ENCODE results near the gene IRF2BP1. TPM values are rescaled to one million over a fixed set of nuclear protein-coding genes. Genes with fewer than 3 reads are reported as not detected.

The IRF2BP1 gene
- total and polyA plus RNA-seq, 8 donors, result 10.0 to 21.5 (median 14.7) TPM

DNA sequence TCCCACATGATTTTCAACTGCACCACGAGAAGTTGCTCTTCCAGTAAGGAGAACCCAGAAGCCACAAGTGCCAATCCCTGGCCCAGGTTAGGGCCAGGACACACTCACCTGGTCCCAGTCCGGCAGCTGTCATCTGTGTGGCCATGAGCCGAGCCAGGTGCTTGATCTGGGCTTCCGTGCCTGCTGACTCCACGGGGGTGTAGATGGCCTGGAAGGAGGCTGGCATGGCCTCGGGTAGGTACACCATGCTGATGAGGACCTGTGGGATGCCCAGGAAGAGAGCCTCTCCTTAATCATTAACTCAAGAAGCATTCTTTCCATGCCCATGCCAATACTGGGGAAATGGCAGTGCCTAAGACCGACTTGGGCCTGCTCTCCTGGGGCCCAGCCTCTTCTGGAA lies 51.0 kb downstream of the IRF2BP1 start:
- Histone ChIP-seq H3K9me3 (no peaks in the 10 kb centered on the region), H3K4me1 (no peaks in the 10 kb centered on the region), H3K36me3 (peaks cover 4 to 84% (median 33%) of the 10 kb centered on the region in 3 donors), H3K27me3 (no peaks in the 10 kb centered on the region), H3K4me3 (no peak overlapping the region), H3K27ac (no peak overlapping the region)
- FAIRE-seq (no peak), DNase-seq (peak in 1 of 6 donors; percentile 28), ATAC-seq (no peak)
- intact Hi-C loops (cut with DNase I), result no loop called here
- 70 to 77% methylated on average over 7 of the region's 7 CpGs for WGBS, 2 donors
- no peak for TF ChIP-seq CTCF (IDR thresholded peaks at IDR 0.05)

Other genes starting within 250 kb of the IRF2BP1 start
- 10 to 100 TPM; 20.9 to 51.2 (median 28.3) TPM for gene EML2, start 246.7 kb downstream of the IRF2BP1 start, total RNA-seq
- 10 to 100 TPM; 47.8 to 51.0 TPM for gene EML2, start 246.7 kb downstream of the IRF2BP1 start, polyA plus RNA-seq
- 10 to 100 TPM in 1 of 6 donors, 1 to 10 TPM in 5; 2.6 to 10.1 (median 6.6) TPM for gene GIPR, start 217.9 kb downstream of the IRF2BP1 start, total RNA-seq
- 10 to 100 TPM; 28.7 to 49.0 TPM for gene GIPR, start 217.9 kb downstream of the IRF2BP1 start, polyA plus RNA-seq
- 100 to 1,000 TPM in 5 of 6 donors, 10 to 100 TPM in 1; 77.6 to 141 (median 133) TPM for gene SNRPD2, start 194.2 kb downstream of the IRF2BP1 start, total RNA-seq
- gene SNRPD2, start 194.2 kb downstream of the IRF2BP1 start, polyA plus RNA-seq, result 100 to 1,000 TPM; 125 to 183 TPM
- 1 to 10 TPM; 3.4 to 6.3 (median 4.9) TPM for gene QPCTL, start 193.5 kb downstream of the IRF2BP1 start, total RNA-seq
- 1 to 10 TPM; 5.5 to 7.3 TPM for gene QPCTL, start 193.5 kb downstream of the IRF2BP1 start, polyA plus RNA-seq
- 10 to 100 TPM in 4 of 6 donors, 1 to 10 TPM in 2; 6.7 to 11.3 (median 10.7) TPM for gene FBXO46, start 155.2 kb downstream of the IRF2BP1 start, total RNA-seq
- 1 to 10 TPM; 8.3 to 8.7 TPM for gene FBXO46, start 155.2 kb downstream of the IRF2BP1 start, polyA plus RNA-seq
- not detected for gene MEIOSIN, start 152.7 kb downstream of the IRF2BP1 start, total RNA-seq
- not detected for gene MEIOSIN, start 152.7 kb downstream of the IRF2BP1 start, polyA plus RNA-seq
- gene SIX5, start 116.9 kb downstream of the IRF2BP1 start, total RNA-seq, result 10 to 100 TPM; 18.7 to 38.2 (median 28.0) TPM
- gene SIX5, start 116.9 kb downstream of the IRF2BP1 start, polyA plus RNA-seq, result 10 to 100 TPM; 25.1 to 42.5 TPM
- 10 to 100 TPM; 27.0 to 74.7 (median 37.7) TPM for gene DMPK, start 103.7 kb downstream of the IRF2BP1 start, total RNA-seq
- gene DMPK, start 103.7 kb downstream of the IRF2BP1 start, polyA plus RNA-seq, result 100 to 1,000 TPM; 147 to 293 TPM
- 10 to 100 TPM; 14.3 to 23.0 (median 18.6) TPM for gene DMWD, start 93.3 kb downstream of the IRF2BP1 start, total RNA-seq
- 10 to 100 TPM; 14.2 to 39.8 TPM for gene DMWD, start 93.3 kb downstream of the IRF2BP1 start, polyA plus RNA-seq
- under 1 TPM in 1 of 6 donors, not detected in 5; 0.08 TPM for gene RSPH6A, start 70.8 kb downstream of the IRF2BP1 start, total RNA-seq
- gene RSPH6A, start 70.8 kb downstream of the IRF2BP1 start, polyA plus RNA-seq, result under 1 TPM in 1 of 2 donors, not detected in 1; 0.08 TPM
- gene SYMPK, start 23.0 kb downstream of the IRF2BP1 start, total RNA-seq, result 10 to 100 TPM; 25.7 to 44.7 (median 28.5) TPM
- gene SYMPK, start 23.0 kb downstream of the IRF2BP1 start, polyA plus RNA-seq, result 100 to 1,000 TPM; 133 to 142 TPM
- 10 to 100 TPM; 20.6 to 45.0 (median 28.3) TPM for gene FOXA3, start 21.8 kb downstream of the IRF2BP1 start, total RNA-seq
- 10 to 100 TPM; 19.8 to 24.1 TPM for gene FOXA3, start 21.8 kb downstream of the IRF2BP1 start, polyA plus RNA-seq
- 1 to 10 TPM; 3.6 to 5.6 (median 4.4) TPM for gene MYPOP, start 16.5 kb upstream of the IRF2BP1 start, total RNA-seq
- gene MYPOP, start 16.5 kb upstream of the IRF2BP1 start, polyA plus RNA-seq, result 1 to 10 TPM; 5.2 to 6.9 TPM
- not detected for gene NANOS2, start 28.6 kb upstream of the IRF2BP1 start, total RNA-seq
- gene NANOS2, start 28.6 kb upstream of the IRF2BP1 start, polyA plus RNA-seq, result not detected
- gene NOVA2, start 87.7 kb upstream of the IRF2BP1 start, total RNA-seq, result 1 to 10 TPM in 4 of 6 donors, under 1 TPM in 2; 0.43 to 1.5 (median 1.2) TPM
- 1 to 10 TPM; 1.7 to 2.6 TPM for gene NOVA2, start 87.7 kb upstream of the IRF2BP1 start, polyA plus RNA-seq
- gene CCDC61, start 109.3 kb upstream of the IRF2BP1 start, total RNA-seq, result 10 to 100 TPM in 1 of 6 donors, 1 to 10 TPM in 5; 4.9 to 13.4 (median 8.4) TPM
- 10 to 100 TPM; 18.5 to 19.9 TPM for gene CCDC61, start 109.3 kb upstream of the IRF2BP1 start, polyA plus RNA-seq
- under 1 TPM in 1 of 6 donors, not detected in 5; 0.20 TPM for gene PGLYRP1, start 136.9 kb upstream of the IRF2BP1 start, total RNA-seq
- gene PGLYRP1, start 136.9 kb upstream of the IRF2BP1 start, polyA plus RNA-seq, result not detected
- under 1 TPM in 2 of 6 donors, not detected in 4; 0.15 to 0.28 TPM for gene IGFL4, start 154.9 kb upstream of the IRF2BP1 start, total RNA-seq
- under 1 TPM; 0.04 to 0.21 TPM for gene IGFL4, start 154.9 kb upstream of the IRF2BP1 start, polyA plus RNA-seq
- gene IGFL3, start 238.5 kb upstream of the IRF2BP1 start, total RNA-seq, result not detected
- not detected for gene IGFL3, start 238.5 kb upstream of the IRF2BP1 start, polyA plus RNA-seq

All from pancreas (tissue), 10 donors.